ENCODE measurements around the gene BOLA3. TPM values are rescaled to one million over a fixed set of nuclear protein-coding genes. Genes with fewer than 3 reads are reported as not detected.
A peak's percentile ranks its signal among the peaks of the same experiment; 100 is the strongest.

Gene BOLA3
- total RNA-seq, 1 donor from 2014 or later = 18.8 TPM

GRCh38 chr2:74101574-74102300 lies 46.0 kb downstream of the BOLA3 start:
- ChIA-PET POLR2A (no interaction called here), CTCF (no interaction called here)
- no peak overlapping the region for H3K27ac Mint-ChIP-seq
- intact Hi-C loops (cut with micrococcal nuclease) = no loop called here
- ATAC-seq (ENCODE audit: low read depth) = no peak
- no peaks in the 10 kb centered on the region for H3K4me1 Mint-ChIP-seq
- no peak for DNase-seq
- TF ChIP-seq CTCF (IDR thresholded peaks at IDR 0.05) = no peak
- H3K36me3 Mint-ChIP-seq (ENCODE audit: low read depth) = peaks cover 84% of the 10 kb centered on the region
- H3K9me3 Mint-ChIP-seq = no peaks in the 10 kb centered on the region
- H3K27me3 Mint-ChIP-seq = no peaks in the 10 kb centered on the region
- H3K4me3 Mint-ChIP-seq = no peak overlapping the region

DNA sequence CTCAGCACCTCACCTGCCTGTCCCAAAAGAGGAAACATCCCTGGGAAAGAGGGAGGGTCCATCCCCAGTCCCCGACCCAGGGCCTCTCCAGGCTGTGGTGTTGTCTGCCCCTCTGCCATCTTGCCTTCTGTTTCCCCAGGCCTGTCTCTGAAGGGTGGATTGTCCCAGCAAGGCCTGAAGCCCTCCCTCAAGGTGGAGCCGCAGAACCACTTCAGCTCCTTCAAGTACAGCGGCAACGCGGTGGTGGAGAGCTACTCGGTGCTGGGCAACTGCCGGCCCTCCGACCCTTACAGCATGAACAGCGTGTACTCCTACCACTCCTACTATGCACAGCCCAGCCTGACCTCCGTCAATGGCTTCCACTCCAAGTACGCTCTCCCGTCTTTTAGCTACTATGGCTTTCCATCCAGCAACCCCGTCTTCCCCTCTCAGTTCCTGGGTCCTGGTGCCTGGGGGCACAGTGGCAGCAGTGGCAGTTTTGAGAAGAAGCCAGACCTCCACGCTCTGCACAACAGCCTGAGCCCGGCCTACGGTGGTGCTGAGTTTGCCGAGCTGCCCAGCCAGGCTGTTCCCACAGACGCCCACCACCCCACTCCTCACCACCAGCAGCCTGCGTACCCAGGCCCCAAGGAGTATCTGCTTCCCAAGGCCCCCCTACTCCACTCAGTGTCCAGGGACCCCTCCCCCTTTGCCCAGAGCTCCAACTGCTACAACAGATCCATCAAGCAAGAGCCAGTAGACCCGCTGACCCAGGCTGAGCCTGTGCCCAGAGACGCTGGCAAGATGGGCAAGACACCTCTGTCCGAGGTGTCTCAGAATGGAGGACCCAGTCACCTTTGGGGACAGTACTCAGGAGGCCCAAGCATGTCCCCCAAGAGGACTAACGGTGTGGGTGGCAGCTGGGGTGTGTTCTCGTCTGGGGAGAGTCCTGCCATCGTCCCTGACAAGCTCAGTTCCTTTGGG lies 47.2 kb downstream of the BOLA3 start:
- CTCF ChIA-PET = no interaction called here
- ATAC-seq (ENCODE audit: low read depth) (no peak), DNase-seq (no peak)
- H3K27me3 Mint-ChIP-seq = no peaks in the 10 kb centered on the region
- H3K9me3 Mint-ChIP-seq = no peaks in the 10 kb centered on the region
- no peak for TF ChIP-seq CTCF (IDR thresholded peaks at IDR 0.05)
- POLR2A ChIA-PET = no interaction called here
- intact Hi-C loops (cut with micrococcal nuclease) = no loop called here
- no peak overlapping the region for H3K4me3 Mint-ChIP-seq
- peak overlapping the region; percentile 30 for H3K27ac Mint-ChIP-seq
- no peaks in the 10 kb centered on the region for H3K4me1 Mint-ChIP-seq
- H3K36me3 Mint-ChIP-seq (ENCODE audit: low read depth) = peaks cover 90% of the 10 kb centered on the region

DNA sequence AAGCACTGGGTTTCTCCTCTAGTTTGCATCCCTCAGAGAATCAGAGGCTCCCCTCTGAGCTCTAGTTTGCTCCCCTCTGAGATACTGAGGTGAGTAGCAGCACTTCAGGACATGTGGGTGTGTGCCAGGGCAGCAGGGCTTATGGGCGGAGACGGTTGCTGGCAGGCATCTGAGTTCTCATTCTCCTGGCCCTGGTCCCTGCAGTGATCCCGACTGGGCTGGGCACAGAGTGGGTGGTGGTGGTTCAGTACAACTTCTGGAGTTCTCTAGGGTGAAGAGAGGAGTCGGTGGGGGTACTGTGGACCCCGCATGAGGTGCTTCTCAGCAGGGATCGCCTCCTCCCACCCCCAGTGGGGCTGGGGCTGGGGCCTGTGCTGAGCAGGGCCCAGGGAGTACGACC lies 47.9 kb downstream of the BOLA3 start:
- ATAC-seq (ENCODE audit: low read depth) = no peak
- ChIA-PET POLR2A (no interaction called here), CTCF (no interaction called here)
- Mint-ChIP-seq H3K27ac (no peak overlapping the region), H3K27me3 (no peaks in the 10 kb centered on the region), H3K36me3 (ENCODE audit: low read depth) (peaks cover 88% of the 10 kb centered on the region), H3K4me3 (no peak overlapping the region), H3K4me1 (no peaks in the 10 kb centered on the region), H3K9me3 (no peaks in the 10 kb centered on the region)
- no peak for DNase-seq
- intact Hi-C loops (cut with micrococcal nuclease) = no loop called here
- no peak for TF ChIP-seq CTCF (IDR thresholded peaks at IDR 0.05)

GRCh38 chr2:74099271-74099670 lies 48.4 kb downstream of the BOLA3 start:
- no peak for TF ChIP-seq CTCF (IDR thresholded peaks at IDR 0.05)
- intact Hi-C loops (cut with micrococcal nuclease) = no loop called here
- Mint-ChIP-seq H3K27me3 (no peaks in the 10 kb centered on the region), H3K27ac (no peak overlapping the region), H3K36me3 (ENCODE audit: low read depth) (peaks cover 88% of the 10 kb centered on the region), H3K9me3 (no peaks in the 10 kb centered on the region), H3K4me1 (no peaks in the 10 kb centered on the region), H3K4me3 (no peak overlapping the region)
- no peak for ATAC-seq (ENCODE audit: low read depth)
- ChIA-PET CTCF (no interaction called here), POLR2A (no interaction called here)
- no peak for DNase-seq

DNA sequence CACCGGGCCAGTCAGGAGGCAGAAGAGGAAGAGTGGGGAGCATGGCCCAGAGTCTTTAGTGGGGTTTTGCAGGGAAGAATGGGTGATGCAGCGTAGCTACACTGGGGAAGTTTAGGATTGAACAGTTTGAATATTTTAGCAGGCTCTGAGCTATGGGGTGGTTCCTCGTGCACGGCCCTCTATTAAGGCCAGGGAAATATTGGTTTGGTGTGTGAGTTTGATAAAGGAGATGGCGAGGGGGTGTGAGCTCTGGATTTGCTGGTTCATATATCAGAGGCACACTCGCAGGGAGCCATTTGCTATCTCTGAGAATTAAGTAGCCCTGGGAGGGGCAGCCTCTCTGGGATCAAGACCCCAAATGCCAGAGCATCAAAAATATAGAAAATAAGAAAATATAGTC lies 50.1 kb downstream of the BOLA3 start:
- H3K9me3 Mint-ChIP-seq = no peaks in the 10 kb centered on the region
- no peak for TF ChIP-seq CTCF (IDR thresholded peaks at IDR 0.05)
- no peaks in the 10 kb centered on the region for H3K27me3 Mint-ChIP-seq
- ChIA-PET CTCF (interaction anchor here (1.6 kb wide), 1 partner anchor 189 kb away, joined by 5 read pairs; no protein-coding TSS in a partner anchor), POLR2A (interaction anchor here (0.6 to 0.7 kb wide), 2 partner anchors 9 to 137 kb away, joined by 3 read pairs; no protein-coding TSS in a partner anchor)
- ATAC-seq (ENCODE audit: low read depth) = no peak
- H3K36me3 Mint-ChIP-seq (ENCODE audit: low read depth) = peaks cover 90% of the 10 kb centered on the region
- no peak overlapping the region for H3K4me3 Mint-ChIP-seq
- intact Hi-C loops (cut with micrococcal nuclease) = no loop called here
- no peak for DNase-seq
- no peak overlapping the region for H3K27ac Mint-ChIP-seq
- H3K4me1 Mint-ChIP-seq = no peaks in the 10 kb centered on the region

Data from activated B cell treated with CpG ODN at 0.5 μM for 24 hours (primary cell).